GM18519 (cell line): ENCODE data around the gene C1orf94.
"Not testable (repeated sequence)": the region's sequence is repeated elsewhere in the genome, so short reads cannot be mapped to it uniquely, and the experiment has no call there.

Source experiments
- ATAC-seq: cut with Tn5 transposase; IDR thresholded peaks from one replicate; pipeline ENCODE4 v1.9.1; 2021; ENCODE audit warnings: mild to moderate bottlenecking, moderate library complexity; ENCODE audit not compliant: unreplicated experiment, low FRiP score

The C1orf94 gene

DNA sequence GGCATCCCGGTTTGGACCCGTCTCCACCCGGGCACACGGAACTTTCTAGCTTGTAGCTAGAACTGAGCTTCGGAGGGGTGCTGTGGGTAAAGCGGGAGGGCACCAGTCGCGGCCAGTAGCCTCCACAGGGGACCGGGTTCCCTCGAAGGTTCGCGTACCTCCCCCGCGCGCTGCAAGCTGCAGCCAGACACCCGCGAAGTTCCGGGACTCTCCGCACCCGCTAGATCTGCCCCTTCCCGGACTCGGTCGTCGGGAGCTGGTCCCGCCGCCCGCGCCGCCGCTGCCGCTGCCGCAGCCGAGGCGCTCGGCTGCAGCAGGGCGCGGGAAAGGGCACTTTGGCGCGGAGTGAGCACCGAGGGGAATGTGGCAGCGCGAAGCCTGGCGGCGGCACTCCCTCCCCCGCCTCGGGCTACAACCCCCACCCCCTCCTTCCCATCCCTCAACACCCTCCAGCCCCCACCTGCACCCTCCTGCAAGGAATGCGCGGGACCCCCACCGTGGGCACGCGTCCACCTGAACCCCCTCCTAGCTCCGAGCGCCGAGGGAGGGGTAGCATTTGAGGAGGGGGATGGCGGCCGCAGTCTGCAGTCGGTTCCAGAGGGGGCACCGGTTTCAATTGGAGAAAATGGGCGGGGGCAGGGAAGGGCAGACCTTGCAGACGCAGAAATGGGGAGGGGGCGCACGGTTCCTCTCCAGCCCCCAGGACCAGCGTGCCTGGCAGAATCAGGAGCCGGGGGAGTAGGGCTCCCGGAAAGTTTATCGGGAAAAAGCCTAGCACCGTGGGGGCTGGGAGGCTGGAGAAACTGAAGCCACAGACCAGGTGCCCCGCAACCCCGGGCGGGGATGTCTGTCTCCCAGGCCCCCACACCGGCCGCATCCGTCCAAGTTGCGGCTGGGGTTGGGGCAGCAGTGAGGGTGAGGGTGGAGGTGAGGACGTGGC lies 12.6 kb upstream of the C1orf94 start:
- no peak for ATAC-seq

DNA sequence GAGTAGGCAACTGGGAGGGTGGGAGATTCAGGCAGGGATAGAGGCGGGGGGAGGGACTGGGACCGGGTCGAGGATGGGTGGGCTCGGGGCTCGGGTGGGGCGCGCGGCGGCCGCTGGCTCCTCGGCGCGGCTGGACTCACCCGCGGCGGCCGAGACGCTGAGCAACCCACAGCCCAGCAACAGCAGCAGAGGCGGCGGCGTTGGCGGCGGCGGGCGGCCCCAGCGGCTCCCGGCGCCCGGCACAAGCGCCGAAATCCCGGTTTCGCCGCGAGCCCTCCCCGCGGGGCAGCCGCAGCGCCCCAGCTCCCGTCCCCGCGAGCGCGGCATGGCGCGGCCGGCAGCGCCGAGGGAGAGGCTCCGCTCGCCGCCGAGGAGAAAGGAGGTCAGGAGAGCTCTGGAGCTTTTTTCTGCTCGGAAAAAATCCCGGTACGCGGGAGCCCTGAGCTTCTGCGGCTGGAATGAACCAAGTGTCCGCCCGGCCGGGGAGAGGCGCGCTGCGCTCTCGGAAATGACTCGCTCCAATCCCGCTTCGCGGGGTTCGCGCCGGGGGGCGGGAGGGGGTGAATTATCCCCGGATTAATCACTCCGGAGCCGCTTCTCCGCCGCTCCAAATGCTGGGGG lies 11.8 kb upstream of the C1orf94 start, which contains the start of gene CSMD2:
Gene CSMD2, minus strand, starts transcription at position 460 of the 621 bp plus-strand sequence. Its CDS starts 133 bp downstream, at position 327.
- ATAC-seq: no peak

DNA sequence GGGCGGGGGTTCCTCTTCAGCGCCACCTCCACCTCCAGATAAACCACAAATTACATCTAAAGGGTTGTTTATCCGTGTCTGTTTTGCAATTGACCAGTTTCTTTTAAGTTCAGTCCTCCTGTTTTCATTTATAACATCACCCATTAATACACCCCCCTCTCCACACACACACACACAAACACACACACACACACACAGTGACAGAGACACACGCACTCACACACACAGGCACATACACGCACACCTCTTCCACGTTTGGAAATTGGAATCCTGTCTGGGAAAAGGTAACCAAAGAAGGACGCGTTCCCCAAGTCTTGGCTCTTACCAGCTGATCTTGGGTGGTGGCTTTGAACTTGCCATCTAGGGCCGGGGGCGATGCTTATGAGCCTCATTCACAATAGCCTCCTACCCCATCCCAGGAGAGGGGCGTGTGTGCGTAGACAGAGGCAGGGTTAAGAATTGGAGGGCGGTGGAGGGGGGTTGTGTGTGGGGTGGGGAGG lies 11.2 kb upstream of the C1orf94 start:
- no peak for ATAC-seq

- no peak for ATAC-seq
Observed at GRCh38 chr1:34166191-34166624, 10.5 kb upstream of the C1orf94 start.

GRCh38 chr1:34166625-34167361 lies 9.9 kb upstream of the C1orf94 start:
- no peak for ATAC-seq

GRCh38 chr1:34167389-34167788 lies 9.3 kb upstream of the C1orf94 start:
- ATAC-seq: no peak

- ATAC-seq: no peak
Observed at GRCh38 chr1:34175744-34176143, 963 bp upstream of the C1orf94 start.

DNA sequence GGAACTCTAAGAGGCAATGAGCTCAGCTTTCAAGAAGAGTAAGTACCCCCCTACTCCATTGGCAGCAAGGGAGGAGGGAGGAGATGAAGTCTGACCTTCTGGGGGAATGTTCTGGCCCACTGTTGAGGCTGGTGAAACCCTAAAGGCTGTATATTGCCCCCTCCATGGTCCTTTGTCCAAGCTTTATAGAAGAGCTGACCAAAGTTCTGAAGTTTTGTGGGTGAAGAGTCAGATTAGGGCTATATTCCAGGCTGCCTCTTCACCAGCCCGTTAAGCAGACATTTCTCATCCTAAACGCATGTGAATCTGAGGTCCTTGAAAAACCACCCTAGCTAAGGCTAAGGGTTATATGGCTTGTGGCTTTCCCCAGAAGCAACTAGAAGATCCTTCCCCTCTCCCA lies 1.4 kb downstream of the C1orf94 start:
- ATAC-seq: no peak

DNA sequence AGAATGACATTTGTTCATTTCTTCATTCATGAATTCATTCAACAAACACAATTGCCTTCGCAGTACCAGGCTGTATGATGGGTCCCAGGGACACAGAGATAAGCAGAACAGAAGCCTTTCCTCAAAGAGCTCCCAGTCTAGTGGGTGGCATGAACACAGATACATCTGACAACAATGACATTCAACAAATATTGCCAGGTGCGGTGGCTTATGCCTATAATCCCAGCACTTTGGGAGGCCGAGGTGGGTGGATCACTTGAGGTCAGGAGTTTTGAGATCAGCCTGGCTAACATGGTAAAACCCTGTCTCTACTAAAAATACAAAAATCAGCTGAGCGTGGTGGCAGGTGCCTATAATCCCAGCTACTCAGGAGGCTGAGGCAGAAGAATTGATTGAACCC lies 6.7 kb downstream of the C1orf94 start:
- not testable (repeated sequence) for ATAC-seq

DNA sequence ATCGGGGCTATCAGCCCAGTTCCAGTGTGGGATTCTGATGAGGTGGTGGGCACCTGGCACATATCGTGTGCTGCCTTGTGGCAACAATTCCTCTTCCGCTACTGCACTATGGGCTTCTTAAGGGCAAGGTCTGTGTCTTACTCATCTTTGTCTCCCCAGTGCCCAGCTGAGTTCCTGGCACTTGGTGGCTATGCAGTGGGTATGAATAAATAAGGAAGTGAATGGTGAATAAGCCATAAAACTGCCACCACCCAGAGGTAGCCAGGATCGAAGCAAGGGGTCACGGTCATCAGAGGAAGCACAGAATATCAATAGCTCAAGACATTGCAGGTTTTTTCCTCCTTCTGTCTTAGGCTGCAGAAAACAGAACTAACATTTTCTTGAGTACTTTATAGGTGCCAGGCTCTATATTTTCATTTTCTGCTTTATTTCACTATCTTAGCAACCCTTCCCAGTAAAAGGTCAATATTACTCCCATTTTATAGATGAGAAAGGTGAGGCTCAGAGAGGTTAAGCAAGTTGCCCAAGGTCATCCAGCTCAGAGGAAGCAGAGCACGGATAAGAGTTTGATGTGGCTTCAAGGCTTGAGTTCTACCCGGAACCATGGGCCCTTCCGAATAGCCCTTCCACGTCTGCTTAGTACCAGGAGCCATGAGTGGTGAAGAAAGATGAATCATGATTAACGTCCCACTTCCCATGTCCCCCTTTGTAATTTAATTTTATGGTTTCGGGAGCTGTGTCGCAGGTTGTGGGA lies 10.2 kb downstream of the C1orf94 start:
- ATAC-seq: no peak

- no peak for ATAC-seq
Observed at GRCh38 chr1:34188418-34188817, 11.7 kb downstream of the C1orf94 start.

- no peak for ATAC-seq
Observed at GRCh38 chr1:34188985-34189384, 12.3 kb downstream of the C1orf94 start.

DNA sequence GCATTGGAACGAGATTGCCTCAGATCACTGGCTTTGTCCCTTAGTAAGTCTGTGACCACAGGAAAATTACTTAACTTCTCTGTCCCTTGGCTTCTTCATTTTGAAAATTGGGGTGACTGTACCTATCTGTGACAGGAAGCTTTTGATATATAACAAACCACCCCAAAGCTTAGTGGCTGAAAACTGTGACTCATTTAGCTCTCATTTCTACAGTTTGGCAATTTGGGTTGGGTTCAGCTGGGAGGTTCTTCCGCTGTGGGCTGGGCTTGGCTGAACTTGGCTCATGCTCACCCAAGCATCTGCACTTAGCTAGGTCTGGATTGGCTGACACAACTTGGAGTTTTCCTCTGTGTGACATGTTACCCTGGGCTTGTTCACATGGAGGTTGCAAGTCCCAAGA lies 14.0 kb downstream of the C1orf94 start:
- ATAC-seq: no peak

- ATAC-seq: no peak
Observed at GRCh38 chr1:34192621-34193020, 15.9 kb downstream of the C1orf94 start.

GRCh38 chr1:34199927-34200326 lies 23.2 kb downstream of the C1orf94 start:
- no peak for ATAC-seq

GRCh38 chr1:34212673-34213072 lies 36.0 kb downstream of the C1orf94 start:
- no peak for ATAC-seq

GRCh38 chr1:34213956-34214355 lies 37.2 kb downstream of the C1orf94 start:
- ATAC-seq: no peak

- no peak for ATAC-seq
Observed at GRCh38 chr1:34231441-34231840, 54.7 kb downstream of the C1orf94 start.

GRCh38 chr1:34235594-34235993 lies 58.9 kb downstream of the C1orf94 start:
- no peak for ATAC-seq

GRCh38 chr1:34236089-34236488 lies 59.4 kb downstream of the C1orf94 start:
- ATAC-seq: no peak
